GM23338 (cell line): Measurements from ENCODE around the gene FGFBP1. TPM values are rescaled to one million over a fixed set of nuclear protein-coding genes. Genes with fewer than 3 reads are reported as not detected.

ENCODE experiments used
- ATAC-seq: fragments of 200-7000 bp; cut with Tn5 transposase; 3 replicates; pipeline ENCODE4 v1.9.1; 2020
- DNase-seq: peaks from one replicate; pipeline ENCODE4 v3.0.0-alpha.2; 2015; ENCODE audit warnings: low spot score
- H2AFZ ChIP-seq: fragments of 200-600 bp; sonication (generic); 2 replicates; pipeline ENCODE4 v1.8.0; 2016; ENCODE audit warnings: antibody characterized with exemption, mild to moderate bottlenecking, moderate library complexity
- H3F3A ChIP-seq: fragments of 200-600 bp; sonication (generic); replicated peaks from 2 replicates; pipeline ENCODE4 v1.8.0; 2017; ENCODE audit warnings: antibody characterized with exemption, mixed run types, low read depth
- H3K27ac ChIP-seq: fragments of 200-600 bp; sonication (generic); 2 replicates; pipeline ENCODE4 v1.6.1; 2016; ENCODE audit warnings: low read depth
- H3K27me3 ChIP-seq: fragments of 200-600 bp; sonication (generic); 2 replicates; pipeline ENCODE4 v1.8.0; 2016; ENCODE audit warnings: mild to moderate bottlenecking, mixed run types, moderate library complexity; ENCODE audit not compliant: insufficient read depth
- H3K36me3 ChIP-seq: fragments of 200-600 bp; sonication (generic); 2 replicates; pipeline ENCODE4 v1.8.0; 2016; ENCODE audit warnings: mild to moderate bottlenecking; ENCODE audit not compliant: insufficient read depth
- H3K4me1 ChIP-seq: fragments of 200-600 bp; sonication (generic); 2 replicates; pipeline ENCODE4 v1.8.0; 2016; ENCODE audit warnings: mild to moderate bottlenecking, moderate library complexity; ENCODE audit not compliant: insufficient read depth
- H3K4me2 ChIP-seq: fragments of 200-600 bp; sonication (generic); 2 replicates; pipeline ENCODE4 v1.7.1; 2017; ENCODE audit warnings: mixed run types
- H3K4me3 ChIP-seq: fragments of 200-600 bp; sonication (generic); 2 replicates; pipeline ENCODE4 v1.6.1; 2016; ENCODE audit warnings: mixed run types
- H3K79me2 ChIP-seq: fragments of 200-600 bp; sonication (generic); replicated peaks from 2 replicates; pipeline ENCODE4 v1.8.0; 2017; ENCODE audit warnings: mild to moderate bottlenecking; ENCODE audit not compliant: insufficient read depth
- H3K9me2 ChIP-seq: fragments of 200-600 bp; sonication (generic); 2 replicates; pipeline ENCODE4 v1.8.0; 2017; ENCODE audit not compliant: insufficient read depth
- H4K20me1 ChIP-seq: fragments of 200-600 bp; sonication (generic); replicated peaks from 2 replicates; pipeline ENCODE4 v1.8.0; 2017; ENCODE audit warnings: mild to moderate bottlenecking; ENCODE audit not compliant: insufficient read depth
- H3K27ac Mint-ChIP-seq: 2 replicates; pipeline ENCODE4 v1.8.0; 2020; ENCODE audit warnings: inconsistent platforms, mild to moderate bottlenecking, moderate library complexity, mixed read lengths
- H3K27me3 Mint-ChIP-seq: 3 replicates; pipeline ENCODE4 v1.8.0; 2022; ENCODE audit warnings: low read depth, mild to moderate bottlenecking, moderate library complexity, mixed read lengths, inconsistent platforms; ENCODE audit not compliant: insufficient read depth, poor library complexity
- H3K36me3 Mint-ChIP-seq: 3 replicates; pipeline ENCODE4 v1.8.0; 2021; ENCODE audit warnings: low read depth, mild to moderate bottlenecking, inconsistent platforms, moderate library complexity, mixed read lengths
- H3K4me1 Mint-ChIP-seq: 3 replicates; pipeline ENCODE4 v1.8.0; 2020; ENCODE audit warnings: mild to moderate bottlenecking, inconsistent platforms, mixed read lengths
- H3K4me3 Mint-ChIP-seq: 3 replicates; pipeline ENCODE4 v1.8.0; 2021; ENCODE audit warnings: moderate library complexity, mild to moderate bottlenecking, inconsistent platforms, mixed read lengths
- H3K9me3 Mint-ChIP-seq: 3 replicates; pipeline ENCODE4 v1.8.0; 2020; ENCODE audit warnings: moderate library complexity, mild to moderate bottlenecking, inconsistent platforms, mixed read lengths
- CREB1 ChIP-seq: fragments of 250-450 bp; sonication (Bioruptor Pico); IDR thresholded peaks from 2 replicates; pipeline ENCODE4 v1.5.0; 2020; ENCODE audit warnings: low read depth, mild to moderate bottlenecking, moderate library complexity
- EZH2 ChIP-seq: fragments of 200-600 bp; sonication (generic); IDR thresholded peaks from one replicate; pipeline ENCODE4 v1.8.0; 2017; ENCODE audit warnings: antibody characterized with exemption, mild to moderate bottlenecking, low read depth; ENCODE audit not compliant: unreplicated experiment
- EZH2phosphoT487 ChIP-seq: fragments of 200-600 bp; sonication (generic); IDR thresholded peaks from one replicate; pipeline ENCODE4 v1.8.1; 2018; ENCODE audit warnings: antibody characterized with exemption; ENCODE audit not compliant: unreplicated experiment
- JUNB ChIP-seq: IDR thresholded peaks from one replicate; pipeline ENCODE4 v1.6.1; 2016; ENCODE audit warnings: antibody characterized with exemption; ENCODE audit not compliant: unreplicated experiment
- NANOG ChIP-seq: IDR thresholded peaks from 2 replicates; pipeline ENCODE4 v1.6.1; 2016; ENCODE audit warnings: antibody characterized with exemption, borderline replicate concordance
- POLR2AphosphoS5 ChIP-seq: IDR thresholded peaks from 2 replicates; pipeline ENCODE4 v1.6.1; 2016; ENCODE audit warnings: antibody characterized with exemption, low read depth
- REST ChIP-seq: IDR thresholded peaks from one replicate; pipeline ENCODE4 v1.6.1; 2018; ENCODE audit warnings: antibody characterized with exemption; ENCODE audit not compliant: unreplicated experiment
- STAT1 ChIP-seq: IDR thresholded peaks from one replicate; pipeline ENCODE4 v1.6.1; 2016; ENCODE audit warnings: antibody characterized with exemption; ENCODE audit not compliant: unreplicated experiment
- ZNF114 ChIP-seq: fragments of 250-450 bp; sonication (Bioruptor Pico); IDR thresholded peaks from 2 replicates; pipeline ENCODE4 v1.5.0; 2020; ENCODE audit warnings: mild to moderate bottlenecking, moderate library complexity
- ZNF331 ChIP-seq: fragments of 250-450 bp; sonication (Bioruptor Pico); IDR thresholded peaks from 2 replicates; pipeline ENCODE4 v1.5.0; 2020; ENCODE audit warnings: low read depth, mild to moderate bottlenecking, moderate library complexity
- ZNF462 ChIP-seq: fragments of 250-450 bp; sonication (Bioruptor Pico); IDR thresholded peaks from 2 replicates; pipeline ENCODE4 v1.5.0; 2020; ENCODE audit warnings: mild to moderate bottlenecking, moderate library complexity
- polyA plus RNA-seq: library from polyadenylated mRNA; unstranded; fragments of >200 nt; fragmentation: Nextera tagmentation; extraction: Ambion mirVana; gene quantifications from 2 replicates; pipeline ENCODE4 v1.2.1, GENCODE V29; 2016
- total RNA-seq: library from RNA; depleted of rRNA; stranded (reverse); fragments of >200 nt; shearing (Covaris generic); gene quantifications from 2 replicates; pipeline ENCODE4 v1.2.3, GENCODE V29; 2014
- TF ChIP-seq, protein P1 (sequence below): IDR thresholded peaks from 2 replicates; pipeline ENCODE4 v1.6.1; 2016; ENCODE audit warnings: antibody characterized with exemption
- TF ChIP-seq, protein P2 (sequence below), 2 experiments: fragments of 200-600 bp in 1 of 2; sonication (generic) in 1 of 2; conservative IDR thresholded peaks; 2 replicates each; pipeline versions ENCODE4 v1.5.1 to v1.6.1; 2016 to 2017; ENCODE audit warnings: antibody characterized with exemption in 2 of 2, low read depth in 2 of 2, mild to moderate bottlenecking in 2 of 2, moderate library complexity in 1 of 2

FGFBP1 gene
- total and polyA plus RNA-seq, 2 experiments from 2014 or later, result 0.15 TPM; not detected in 1

DNA sequence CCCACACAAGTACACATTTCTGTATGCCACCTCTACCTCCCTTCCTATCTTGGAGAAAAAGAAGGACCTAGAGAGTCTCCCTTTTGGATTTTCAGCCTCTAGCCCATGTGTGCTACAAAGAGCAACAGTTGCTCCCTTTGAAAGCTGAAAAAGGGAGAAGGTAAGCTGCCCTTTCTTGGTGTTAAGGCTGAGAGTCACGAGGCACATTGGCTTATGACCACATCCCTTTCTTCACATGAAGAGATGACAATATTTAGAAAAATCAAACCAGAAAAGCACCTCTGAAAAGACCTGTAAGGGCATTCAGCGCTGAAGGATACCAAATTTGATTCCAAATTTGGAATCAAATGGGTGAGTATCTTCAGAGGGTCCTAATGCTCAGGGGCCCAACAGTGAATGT, 6.4 kb upstream of the FGFBP1 start:
- Histone ChIP-seq H3K4me1 (no peaks in the 10 kb centered on the region), H3K27ac (no peak overlapping the region), H2AFZ (no peak overlapping the region), H3K79me2 (no peaks in the 10 kb centered on the region), H3F3A (no peaks in the 10 kb centered on the region), H3K36me3 (no peaks in the 10 kb centered on the region), H3K4me3 (no peak overlapping the region), H3K9me2 (peaks cover 11% of the 10 kb centered on the region), H3K4me2 (no peak overlapping the region), H4K20me1 (no peaks in the 10 kb centered on the region), H3K27me3 (no peaks in the 10 kb centered on the region)
- Mint-ChIP-seq H3K27ac (no peak overlapping the region), H3K27me3 (peaks cover 7% of the 10 kb centered on the region), H3K36me3 (no peaks in the 10 kb centered on the region), H3K9me3 (no peaks in the 10 kb centered on the region), H3K4me1 (no peaks in the 10 kb centered on the region), H3K4me3 (no peak overlapping the region)
- no peak for TF ChIP-seq JUNB
- TF ChIP-seq ZNF331 (CRISPR knock-in tag), result no peak
- TF ChIP-seq POLR2AphosphoS5, result no peak
- TF ChIP-seq CREB1 (CRISPR knock-in tag), result no peak
- TF ChIP-seq, protein P1, sequence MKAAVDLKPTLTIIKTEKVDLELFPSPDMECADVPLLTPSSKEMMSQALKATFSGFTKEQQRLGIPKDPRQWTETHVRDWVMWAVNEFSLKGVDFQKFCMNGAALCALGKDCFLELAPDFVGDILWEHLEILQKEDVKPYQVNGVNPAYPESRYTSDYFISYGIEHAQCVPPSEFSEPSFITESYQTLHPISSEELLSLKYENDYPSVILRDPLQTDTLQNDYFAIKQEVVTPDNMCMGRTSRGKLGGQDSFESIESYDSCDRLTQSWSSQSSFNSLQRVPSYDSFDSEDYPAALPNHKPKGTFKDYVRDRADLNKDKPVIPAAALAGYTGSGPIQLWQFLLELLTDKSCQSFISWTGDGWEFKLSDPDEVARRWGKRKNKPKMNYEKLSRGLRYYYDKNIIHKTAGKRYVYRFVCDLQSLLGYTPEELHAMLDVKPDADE, result no peak
- TF ChIP-seq EZH2phosphoT487, result no peak
- no peak for TF ChIP-seq EZH2
- TF ChIP-seq ZNF462 (CRISPR knock-in tag), result no peak
- no peak for TF ChIP-seq ZNF114 (CRISPR knock-in tag)
- TF ChIP-seq NANOG, result no peak
- TF ChIP-seq STAT1, result no peak
- TF ChIP-seq, protein P2, sequence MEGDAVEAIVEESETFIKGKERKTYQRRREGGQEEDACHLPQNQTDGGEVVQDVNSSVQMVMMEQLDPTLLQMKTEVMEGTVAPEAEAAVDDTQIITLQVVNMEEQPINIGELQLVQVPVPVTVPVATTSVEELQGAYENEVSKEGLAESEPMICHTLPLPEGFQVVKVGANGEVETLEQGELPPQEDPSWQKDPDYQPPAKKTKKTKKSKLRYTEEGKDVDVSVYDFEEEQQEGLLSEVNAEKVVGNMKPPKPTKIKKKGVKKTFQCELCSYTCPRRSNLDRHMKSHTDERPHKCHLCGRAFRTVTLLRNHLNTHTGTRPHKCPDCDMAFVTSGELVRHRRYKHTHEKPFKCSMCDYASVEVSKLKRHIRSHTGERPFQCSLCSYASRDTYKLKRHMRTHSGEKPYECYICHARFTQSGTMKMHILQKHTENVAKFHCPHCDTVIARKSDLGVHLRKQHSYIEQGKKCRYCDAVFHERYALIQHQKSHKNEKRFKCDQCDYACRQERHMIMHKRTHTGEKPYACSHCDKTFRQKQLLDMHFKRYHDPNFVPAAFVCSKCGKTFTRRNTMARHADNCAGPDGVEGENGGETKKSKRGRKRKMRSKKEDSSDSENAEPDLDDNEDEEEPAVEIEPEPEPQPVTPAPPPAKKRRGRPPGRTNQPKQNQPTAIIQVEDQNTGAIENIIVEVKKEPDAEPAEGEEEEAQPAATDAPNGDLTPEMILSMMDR (conservative IDR thresholded peaks at IDR 0.05; ENCODE audit: low read depth in 2 of 2), result no peak
- no peak for TF ChIP-seq REST
- no peak for DNase-seq
- no peak for ATAC-seq
